Chondrocyte (in vitro differentiated cells): ENCODE measurements around the gene TNFRSF1B. TPM values are rescaled to one million over a fixed set of nuclear protein-coding genes. Genes with fewer than 3 reads are reported as not detected.

ENCODE experiments used
- DNase-seq: peaks from one replicate; pipeline ENCODE4 v3.0.0; 2021; ENCODE audit warnings: mixed read lengths, low spot score
- H3K27ac Mint-ChIP-seq: one replicate; pipeline ENCODE4 v1.8.0; 2021; ENCODE audit warnings: mild to moderate bottlenecking, moderate library complexity, mixed read lengths; ENCODE audit not compliant: unreplicated experiment
- H3K27me3 Mint-ChIP-seq: 2 replicates; pipeline ENCODE4 v1.8.0; 2021; ENCODE audit warnings: low read depth, mixed read lengths
- H3K36me3 Mint-ChIP-seq: 2 replicates; pipeline ENCODE4 v1.8.0; 2021; ENCODE audit warnings: low read depth, mixed read lengths
- H3K4me1 Mint-ChIP-seq: 2 replicates; pipeline ENCODE4 v1.8.0; 2021; ENCODE audit warnings: low read depth, mild to moderate bottlenecking, mixed read lengths
- H3K4me3 Mint-ChIP-seq: one replicate; pipeline ENCODE4 v1.8.0; 2021; ENCODE audit warnings: mild to moderate bottlenecking, moderate library complexity, mixed read lengths; ENCODE audit not compliant: unreplicated experiment
- H3K9me3 Mint-ChIP-seq: 2 replicates; pipeline ENCODE4 v1.8.0; 2021; ENCODE audit warnings: low read depth, mixed read lengths
- CTCF ChIP-seq: fragments of 200-600 bp; sonication (generic); IDR thresholded peaks from 2 replicates; pipeline ENCODE4 v1.5.0; 2021; ENCODE audit warnings: antibody characterized with exemption, mild to moderate bottlenecking, moderate library complexity
- total RNA-seq: library from RNA; stranded (reverse); gene quantifications from 3 replicates; pipeline ENCODE4 v1.2.1, GENCODE V29; 2021

The TNFRSF1B gene
- total RNA-seq, 1 donor from 2014 or later: 0.22 TPM

GRCh38 chr1:12165342-12165741 is 1.4 kb upstream of the TNFRSF1B start:
- DNase-seq: no peak
- no peaks in the 10 kb centered on the region for H3K9me3 Mint-ChIP-seq
- H3K4me3 Mint-ChIP-seq: no peak overlapping the region
- H3K4me1 Mint-ChIP-seq: peaks cover 25% of the 10 kb centered on the region
- no peak for TF ChIP-seq CTCF
- H3K27ac Mint-ChIP-seq: no peak overlapping the region
- H3K27me3 Mint-ChIP-seq: peaks cover 26% of the 10 kb centered on the region
- H3K36me3 Mint-ChIP-seq: no peaks in the 10 kb centered on the region

GRCh38 chr1:12167493-12168429 is 970 bp downstream of the TNFRSF1B start:
- Mint-ChIP-seq H3K9me3 (no peaks in the 10 kb centered on the region), H3K36me3 (peaks cover 2% of the 10 kb centered on the region), H3K27me3 (peaks cover 26% of the 10 kb centered on the region), H3K27ac (no peak overlapping the region), H3K4me1 (peaks cover 12% of the 10 kb centered on the region), H3K4me3 (peak overlapping the region; percentile 65)
- no peak for DNase-seq
- TF ChIP-seq CTCF: no peak

- no peak overlapping the region for H3K4me3 Mint-ChIP-seq
- H3K9me3 Mint-ChIP-seq: no peaks in the 10 kb centered on the region
- H3K4me1 Mint-ChIP-seq: peaks cover 12% of the 10 kb centered on the region
- no peak overlapping the region for H3K27ac Mint-ChIP-seq
- no peak for TF ChIP-seq CTCF
- H3K36me3 Mint-ChIP-seq: peaks cover 2% of the 10 kb centered on the region
- DNase-seq: no peak
- peaks cover 26% of the 10 kb centered on the region for H3K27me3 Mint-ChIP-seq
These were observed 1.8 kb downstream of the TNFRSF1B start for GRCh38 chr1:12168451-12169160.

GRCh38 chr1:12169442-12170135 is 2.8 kb downstream of the TNFRSF1B start:
- peaks cover 2% of the 10 kb centered on the region for H3K36me3 Mint-ChIP-seq
- TF ChIP-seq CTCF: no peak
- no peak overlapping the region for H3K27ac Mint-ChIP-seq
- H3K27me3 Mint-ChIP-seq: peaks cover 22% of the 10 kb centered on the region
- no peak overlapping the region for H3K4me3 Mint-ChIP-seq
- H3K9me3 Mint-ChIP-seq: no peaks in the 10 kb centered on the region
- DNase-seq: no peak
- peaks cover 12% of the 10 kb centered on the region for H3K4me1 Mint-ChIP-seq

- H3K4me1 Mint-ChIP-seq: peaks cover 12% of the 10 kb centered on the region
- H3K9me3 Mint-ChIP-seq: no peaks in the 10 kb centered on the region
- H3K4me3 Mint-ChIP-seq: no peak overlapping the region
- H3K36me3 Mint-ChIP-seq: peaks cover 2% of the 10 kb centered on the region
- TF ChIP-seq CTCF: no peak
- no peak overlapping the region for H3K27ac Mint-ChIP-seq
- H3K27me3 Mint-ChIP-seq: peaks cover 22% of the 10 kb centered on the region
- DNase-seq: no peak
These were observed 3.5 kb downstream of the TNFRSF1B start for GRCh38 chr1:12170263-12170671.
